Measurements from ENCODE around the gene NCOA1.
"Not testable (repeated sequence)": the region's sequence is repeated elsewhere in the genome, so short reads cannot be mapped to it uniquely, and the experiment has no call there.

Gene NCOA1

DNA sequence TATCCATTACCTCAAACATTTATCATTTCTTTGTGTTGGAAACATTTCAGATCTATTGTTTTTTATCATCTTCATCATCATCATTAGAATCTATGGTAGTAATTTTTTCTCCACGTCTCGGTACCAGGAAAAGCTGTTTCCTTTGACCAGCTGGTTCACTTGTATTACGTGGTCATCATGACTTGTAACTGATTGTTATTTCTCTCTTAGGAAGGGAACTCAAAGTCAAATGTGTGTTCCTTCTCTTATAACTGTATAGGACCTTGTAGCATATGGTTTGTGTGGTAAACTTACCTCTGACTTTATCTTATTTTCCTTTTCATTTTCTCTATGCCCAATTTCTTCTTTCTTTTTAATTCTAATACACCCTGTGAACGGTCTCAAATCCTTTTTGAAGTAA, 16.5 kb downstream of the NCOA1 start:
- no peak for DNase-seq (ENCODE audit: low read depth)

DNA sequence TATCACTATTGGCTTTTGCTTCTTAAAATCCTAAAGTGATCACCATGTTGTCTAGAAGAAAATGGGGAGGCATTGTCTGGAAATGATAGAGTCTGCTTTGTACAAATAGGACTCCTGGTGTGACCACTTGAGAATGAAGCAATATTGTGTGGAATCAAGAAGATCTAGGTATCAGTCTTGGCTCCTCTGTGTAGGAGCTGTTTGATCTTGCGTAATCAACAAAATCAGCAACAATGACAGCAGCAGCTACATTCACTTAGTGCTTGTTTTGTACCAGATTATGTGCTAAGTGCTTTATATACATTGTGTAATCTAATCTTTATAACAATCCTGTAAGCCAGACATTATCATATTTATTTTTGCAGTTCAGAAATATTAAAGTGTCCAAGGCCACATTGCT, 17.8 kb downstream of the NCOA1 start:
- DNase-seq (ENCODE audit: low read depth) = no peak

DNA sequence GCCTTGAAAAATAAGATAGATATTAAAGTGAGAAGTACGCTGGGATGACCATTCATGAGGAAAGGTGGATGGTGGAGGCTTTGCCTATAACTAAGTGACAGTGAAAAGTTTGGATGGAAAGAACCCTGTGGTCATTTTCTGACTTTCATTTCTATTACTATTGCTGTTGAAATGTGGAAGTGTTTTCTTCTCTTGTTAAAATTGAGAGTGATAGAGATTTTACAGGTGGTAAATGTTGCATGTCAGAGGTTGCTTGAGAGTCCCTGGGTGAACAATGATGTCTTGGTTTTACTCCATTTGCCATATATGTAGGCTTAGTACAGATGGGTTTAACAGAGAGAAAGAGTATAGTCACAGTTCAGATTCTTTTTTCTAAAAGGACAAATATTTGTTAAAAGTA, 18.4 kb downstream of the NCOA1 start:
- no peak for DNase-seq (ENCODE audit: low read depth)

DNA sequence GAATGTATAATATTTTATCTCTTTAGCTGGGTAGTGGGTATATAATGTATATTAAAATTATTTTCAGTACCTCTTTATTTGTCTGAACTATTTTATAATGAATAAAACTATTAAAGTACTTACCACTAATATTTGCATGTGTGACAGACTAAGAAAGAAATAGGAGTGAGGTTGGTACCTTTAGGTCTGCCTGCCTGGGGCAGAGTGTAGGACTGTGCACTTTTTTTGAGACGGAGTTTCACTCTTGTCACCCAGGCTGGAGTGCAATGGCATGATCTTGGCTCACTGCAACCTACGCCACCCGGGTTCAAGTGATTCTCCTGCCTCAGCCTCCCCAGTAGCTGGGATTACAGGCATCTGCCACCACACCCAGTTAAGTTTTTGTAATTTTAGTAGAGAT, 18.8 kb downstream of the NCOA1 start:
- DNase-seq (ENCODE audit: low read depth) = no peak

DNA sequence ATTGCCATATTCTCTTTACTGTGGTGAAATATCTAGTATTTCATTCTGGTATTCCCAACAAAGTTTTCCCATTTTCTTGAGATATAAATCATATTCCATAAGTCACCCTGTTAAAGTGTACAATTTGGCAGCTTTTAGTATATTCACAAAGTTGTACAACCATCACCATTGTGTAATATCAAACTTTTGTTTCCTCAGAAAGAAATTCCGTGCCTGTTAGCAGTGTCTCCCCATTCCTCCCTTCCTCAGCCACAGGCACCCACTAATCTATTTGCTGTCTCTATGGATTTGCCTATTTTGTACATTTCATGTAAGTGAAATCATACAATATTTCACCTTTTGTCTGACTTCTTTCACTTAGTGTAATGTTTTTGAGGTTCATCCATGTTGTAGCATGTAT, 19.7 kb downstream of the NCOA1 start:
- DNase-seq (ENCODE audit: low read depth) = no peak

DNA sequence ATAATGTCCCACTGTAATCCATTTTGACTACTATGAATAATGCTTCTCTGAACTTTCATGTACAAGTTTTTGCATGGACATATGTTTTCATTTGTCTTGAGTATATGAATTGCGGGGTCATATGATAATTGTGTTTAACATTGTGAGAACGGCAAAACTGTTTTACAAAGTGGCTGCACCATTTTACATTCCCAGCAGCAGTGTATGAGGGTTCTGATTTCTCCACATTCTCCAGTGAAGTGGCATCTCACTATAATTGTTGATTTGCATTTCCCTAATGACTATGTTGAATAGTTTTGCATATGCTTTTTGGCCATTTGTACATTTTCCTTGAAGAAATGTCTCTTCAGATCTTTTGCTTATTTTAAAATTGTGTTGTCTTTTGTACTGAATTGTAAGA, 20.1 kb downstream of the NCOA1 start:
- no peak for DNase-seq (ENCODE audit: low read depth)

DNA sequence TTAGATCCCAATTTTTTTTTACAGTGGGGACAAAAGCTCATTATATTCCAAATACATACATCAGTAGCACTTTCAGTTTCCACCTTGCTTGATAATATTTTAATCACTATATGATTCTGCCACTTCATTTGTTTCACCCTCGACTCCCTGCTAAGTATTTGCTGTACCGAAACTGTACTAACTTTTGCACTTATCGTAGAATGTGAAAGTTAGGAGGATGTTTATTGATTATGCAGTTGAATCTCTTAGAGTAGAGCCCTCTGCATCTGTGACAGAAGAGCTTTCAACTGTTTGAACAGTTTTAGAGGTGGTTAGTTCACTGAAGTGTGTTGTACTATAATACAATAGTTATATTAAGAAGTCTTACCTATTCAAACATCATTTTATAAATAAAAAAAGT, 20.8 kb downstream of the NCOA1 start:
- no peak for DNase-seq (ENCODE audit: low read depth)

DNA sequence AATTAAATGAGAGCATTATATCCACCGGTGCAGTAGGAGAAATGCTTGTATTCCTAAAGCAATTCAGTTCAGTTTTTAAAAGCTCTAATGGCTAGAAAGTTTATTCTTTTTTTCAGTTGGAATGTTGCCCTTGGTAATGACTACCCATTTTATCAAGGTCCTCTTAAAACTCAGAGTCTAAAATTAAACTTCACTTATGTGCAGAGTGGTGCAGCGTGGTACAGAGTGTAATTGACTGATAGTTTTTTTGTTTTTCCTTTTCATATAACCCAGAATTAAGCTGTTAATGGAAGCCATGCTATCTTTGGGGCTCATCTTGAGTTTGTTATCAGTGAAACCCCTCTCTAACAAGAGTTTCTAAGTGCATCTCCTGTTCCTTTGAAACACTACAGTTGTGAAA, 21.4 kb downstream of the NCOA1 start:
- no peak for DNase-seq (ENCODE audit: low read depth)

DNA sequence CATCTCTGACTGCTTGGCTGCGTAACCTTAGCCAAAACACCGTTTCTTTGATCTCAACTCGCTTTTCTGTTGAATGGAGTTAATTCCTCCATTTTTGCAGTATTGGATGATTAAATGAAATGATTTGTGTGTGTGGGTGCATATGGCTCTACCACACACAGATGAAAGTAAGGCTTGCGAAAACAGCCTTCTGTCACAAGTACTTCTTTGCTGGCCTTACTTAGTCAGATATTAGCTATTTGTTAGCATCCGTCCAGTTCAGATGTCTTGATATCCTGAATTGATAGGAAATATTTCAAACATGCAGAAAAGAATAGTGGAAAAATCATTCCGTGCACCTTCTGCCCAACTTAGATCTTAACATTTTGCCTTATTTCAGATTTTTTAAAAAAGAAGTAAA, 21.8 kb downstream of the NCOA1 start:
- no peak for DNase-seq (ENCODE audit: low read depth)

DNA sequence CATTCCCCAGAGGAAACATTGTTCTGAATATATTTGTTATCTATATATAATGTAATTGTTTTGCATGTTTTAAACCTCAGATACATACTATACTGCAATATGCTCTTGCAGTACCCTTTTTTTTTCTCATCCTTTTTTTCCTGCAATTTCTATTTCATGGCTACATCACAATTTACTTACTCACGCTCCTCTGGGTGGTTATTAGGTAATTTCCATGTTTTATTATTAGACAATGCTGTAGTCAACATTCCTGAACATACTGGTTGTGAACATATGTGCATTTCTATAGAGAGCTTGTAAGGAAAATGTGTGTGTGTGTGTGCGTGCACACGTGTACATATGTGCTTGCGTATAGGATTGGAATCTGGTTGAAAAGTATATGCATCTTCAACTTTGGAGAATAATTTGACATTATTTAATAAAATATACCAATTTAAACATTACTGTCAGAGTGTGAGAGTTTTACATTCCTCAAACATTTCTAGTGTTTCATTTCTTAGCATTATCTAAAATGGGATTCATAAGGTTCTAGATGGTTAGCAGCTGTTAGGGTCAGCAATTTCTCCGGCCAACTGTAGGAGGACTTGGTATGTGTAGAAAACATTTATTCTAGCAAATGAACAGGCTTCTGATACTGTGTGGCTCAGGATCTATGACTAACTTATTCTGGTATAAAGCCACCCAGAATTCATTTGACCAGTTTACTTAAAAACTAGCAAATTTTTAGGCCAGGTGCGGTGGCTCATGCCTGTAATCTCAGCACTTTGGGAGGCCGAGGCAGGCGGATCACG, 22.4 kb downstream of the NCOA1 start:
- DNase-seq (ENCODE audit: low read depth) = no peak

DNA sequence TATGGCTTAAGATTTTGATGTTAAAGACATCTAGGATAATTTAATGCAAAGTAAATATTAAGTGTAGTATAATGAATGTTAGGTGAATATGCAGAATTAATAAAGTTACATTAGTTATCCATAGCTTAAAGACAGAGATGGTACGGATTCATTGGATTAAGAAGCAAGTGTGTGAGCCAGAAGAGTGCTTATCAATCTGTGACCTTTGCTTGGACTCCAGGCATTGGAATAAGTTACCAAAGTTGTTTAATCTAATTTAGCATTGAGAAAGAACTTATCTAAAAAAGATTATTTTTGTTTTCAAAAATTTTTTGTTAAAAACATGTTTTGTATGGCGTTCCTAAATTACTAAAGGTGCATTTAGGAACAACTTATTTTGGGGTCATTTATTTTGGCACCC, 23.8 kb downstream of the NCOA1 start:
- DNase-seq (ENCODE audit: low read depth) = no peak

DNA sequence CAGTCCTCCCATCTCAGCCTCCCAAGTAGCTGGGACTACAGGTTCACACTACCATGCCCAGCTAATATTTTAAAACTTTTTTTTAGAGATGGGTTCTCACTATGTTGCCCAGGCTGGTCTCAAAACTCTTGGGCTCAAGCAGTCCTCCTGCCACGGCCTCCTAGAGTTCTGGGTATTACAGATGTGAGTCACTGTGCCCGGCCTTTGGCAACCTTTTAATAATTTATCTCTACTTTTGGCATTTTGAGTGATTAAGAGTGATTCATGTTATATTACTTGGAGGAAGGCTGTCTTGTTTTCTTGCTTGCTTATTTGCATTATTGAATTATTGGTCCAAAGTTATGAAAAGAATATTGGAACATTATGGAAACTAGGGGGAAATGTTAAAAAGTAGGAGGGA, 24.3 kb downstream of the NCOA1 start:
- no peak for DNase-seq (ENCODE audit: low read depth)

DNA sequence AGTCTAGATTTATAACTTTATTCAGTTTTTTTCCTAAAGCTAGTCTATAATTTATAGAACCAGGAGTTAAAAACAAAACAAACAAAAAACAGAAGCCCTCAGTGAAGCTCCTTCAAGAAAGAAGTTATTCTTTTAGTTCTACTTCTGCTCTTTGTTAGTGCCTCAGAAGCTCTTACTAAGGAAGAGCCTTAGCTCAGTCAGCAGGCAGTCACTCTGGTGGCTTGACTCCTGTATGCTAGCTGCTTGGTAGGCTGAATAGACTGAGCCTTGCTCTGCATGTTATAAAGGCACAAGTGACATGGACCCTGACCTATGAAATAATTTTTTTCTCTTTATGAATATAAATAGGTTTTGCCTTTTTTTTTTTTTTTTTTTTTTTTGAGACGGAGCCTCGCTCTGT, 24.8 kb downstream of the NCOA1 start:
- DNase-seq (ENCODE audit: low read depth) = no peak

DNA sequence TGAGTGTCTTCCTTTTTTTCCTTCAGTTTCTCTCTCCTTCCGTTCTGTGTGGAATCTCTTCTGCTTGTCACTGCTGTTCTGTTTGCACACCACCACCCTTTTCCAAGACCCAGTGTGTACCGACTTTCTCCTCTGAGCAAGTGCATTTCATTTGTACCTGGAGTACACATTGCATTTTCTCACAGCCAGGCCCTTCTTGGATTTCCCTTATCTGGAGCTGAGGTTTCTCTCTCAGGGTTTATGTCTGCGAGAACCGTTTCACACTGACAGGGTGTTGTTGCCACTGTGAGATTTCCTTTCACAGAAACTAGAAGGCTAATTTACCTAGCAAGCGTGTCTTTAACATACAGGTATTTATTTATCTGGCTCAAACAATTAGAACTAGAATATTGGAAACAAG, 26.2 kb downstream of the NCOA1 start:
- DNase-seq (ENCODE audit: low read depth) = no peak

DNA sequence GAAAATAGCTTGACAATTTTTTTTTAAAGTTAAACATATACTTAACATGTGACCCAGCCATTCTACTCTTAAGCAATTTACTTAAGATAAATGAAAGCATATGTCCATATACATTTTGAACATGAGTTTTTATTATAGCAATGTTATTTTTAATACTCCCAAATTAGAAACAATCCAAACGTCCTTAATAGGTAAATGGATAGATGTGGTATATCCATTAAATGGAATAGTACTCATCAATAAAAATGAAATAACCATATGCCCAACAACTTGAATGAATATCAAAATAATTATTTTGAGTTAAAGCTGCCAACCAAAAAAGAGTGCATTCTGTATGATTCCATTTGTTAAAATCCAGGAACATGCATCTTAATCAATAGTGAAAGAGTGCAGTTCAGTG, 29.1 kb downstream of the NCOA1 start:
- no peak for DNase-seq (ENCODE audit: low read depth)

DNA sequence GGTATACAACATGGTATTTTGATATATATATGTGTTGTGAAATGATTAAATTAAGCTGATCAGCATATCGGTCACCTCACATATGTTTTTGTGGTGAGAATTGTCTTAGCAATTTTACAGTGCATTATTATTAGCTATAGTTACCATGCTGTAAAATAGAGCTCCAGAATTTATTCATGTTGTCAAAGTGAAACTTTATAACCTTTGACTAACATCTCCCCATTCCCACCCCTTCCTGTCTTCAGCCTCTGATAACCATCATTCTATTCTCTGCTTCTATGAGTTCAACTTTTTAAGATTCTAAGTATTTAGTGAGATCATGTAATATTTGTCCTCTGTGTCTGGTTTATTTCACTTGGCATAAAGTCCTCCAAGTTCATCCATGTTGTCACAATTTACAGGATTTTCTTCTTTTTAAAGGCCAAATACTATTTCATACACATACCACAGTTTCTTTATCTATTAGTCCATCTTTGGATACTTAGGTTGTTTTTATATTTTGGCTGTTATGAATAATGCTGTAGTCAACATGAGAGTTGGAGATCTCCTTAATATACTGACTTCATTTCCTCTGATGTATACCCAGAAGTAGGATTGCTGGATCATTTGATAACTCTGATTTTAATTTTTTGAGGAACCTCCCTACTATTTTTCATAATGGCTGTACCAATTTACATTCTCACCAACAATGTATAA, 30.3 kb downstream of the NCOA1 start:
- no peak for DNase-seq (ENCODE audit: low read depth)

DNA sequence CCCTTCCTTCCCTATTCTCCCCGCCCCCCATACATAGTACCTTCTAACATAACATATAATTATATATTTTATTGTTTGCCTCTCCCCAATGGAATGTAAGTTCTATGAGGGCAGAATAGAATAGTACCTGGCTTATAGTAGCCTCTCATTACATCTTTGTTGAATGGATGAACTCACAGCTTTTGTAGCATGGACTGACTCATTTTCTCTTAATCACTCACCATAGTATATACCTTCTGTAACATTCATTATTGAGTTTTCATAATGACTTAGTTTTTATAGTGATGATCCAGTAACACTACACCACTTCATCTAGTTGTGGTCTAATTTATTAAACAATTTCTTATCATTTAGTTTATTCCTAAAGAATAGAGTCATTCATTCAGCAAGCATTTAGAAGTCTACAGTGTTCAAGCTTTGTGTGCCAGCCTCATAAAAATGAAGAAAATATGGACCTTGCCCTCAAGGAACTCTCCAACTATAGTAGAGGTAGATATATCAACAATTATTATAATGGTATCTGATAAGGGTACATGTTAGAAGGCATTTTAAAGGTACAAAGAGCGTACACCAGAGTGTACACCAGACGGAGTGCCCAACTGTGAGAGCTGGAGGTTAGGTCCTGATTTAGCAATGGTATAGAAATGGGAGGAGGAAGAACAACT, 31.1 kb downstream of the NCOA1 start:
- DNase-seq (ENCODE audit: low read depth) = no peak

DNA sequence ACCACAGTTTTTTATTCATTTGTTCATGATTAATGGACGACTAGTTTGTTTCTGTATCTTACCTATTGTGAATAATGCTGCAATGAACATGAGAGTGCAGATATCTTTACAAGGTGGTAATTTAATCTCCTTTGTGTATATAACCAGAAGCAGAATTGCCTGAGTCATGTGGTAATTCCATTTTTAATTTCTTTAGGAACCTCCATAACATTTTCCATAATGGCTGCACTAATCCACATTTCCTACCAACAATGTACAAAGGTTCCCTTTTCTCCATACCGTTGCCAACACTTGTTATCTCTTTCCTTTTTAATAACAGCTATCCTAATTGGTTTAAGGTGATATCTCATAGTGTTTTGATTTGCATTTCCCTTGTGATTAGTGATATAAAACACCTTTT, 36.5 kb downstream of the NCOA1 start:
- DNase-seq (ENCODE audit: low read depth) = no peak

DNA sequence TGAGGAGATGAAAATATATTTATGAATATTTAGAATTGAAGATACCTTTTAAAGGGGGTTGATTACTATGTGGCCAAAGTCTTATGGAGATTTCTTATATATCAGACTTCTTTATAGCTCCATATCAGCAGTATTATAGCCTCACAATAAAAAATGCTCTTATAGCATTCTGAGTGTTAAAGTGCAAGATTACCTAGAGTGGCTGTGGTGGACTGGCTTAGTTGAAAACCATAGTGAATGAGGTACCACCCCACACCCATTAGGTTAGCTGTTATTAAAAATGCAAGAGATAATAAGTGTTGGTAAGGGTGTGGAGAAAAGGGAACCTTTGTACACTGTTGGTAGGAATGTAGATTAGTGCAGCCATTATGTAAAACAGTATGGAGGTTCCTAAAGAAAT, 39.7 kb downstream of the NCOA1 start:
- no peak for DNase-seq (ENCODE audit: low read depth)

DNA sequence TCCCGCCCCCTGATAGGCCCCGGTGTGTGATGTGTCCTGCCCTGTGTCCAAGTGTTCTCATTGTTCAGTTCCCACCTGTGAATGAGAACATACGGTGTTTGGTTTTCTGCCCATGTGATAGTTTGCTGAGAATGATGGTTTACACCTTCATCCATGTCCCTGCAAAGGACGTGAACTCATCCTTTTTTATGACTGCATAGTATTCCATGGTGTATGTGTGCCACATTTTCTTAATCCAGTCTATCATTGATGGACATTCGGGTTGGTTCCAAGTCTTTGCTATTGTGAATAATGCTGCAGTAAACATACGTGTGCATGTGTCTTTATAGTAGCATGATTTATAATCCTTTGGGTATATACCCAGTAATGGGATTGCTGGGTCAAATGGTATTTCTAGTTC, 40.6 kb downstream of the NCOA1 start:
- not testable (repeated sequence) for DNase-seq (ENCODE audit: low read depth)

DNA sequence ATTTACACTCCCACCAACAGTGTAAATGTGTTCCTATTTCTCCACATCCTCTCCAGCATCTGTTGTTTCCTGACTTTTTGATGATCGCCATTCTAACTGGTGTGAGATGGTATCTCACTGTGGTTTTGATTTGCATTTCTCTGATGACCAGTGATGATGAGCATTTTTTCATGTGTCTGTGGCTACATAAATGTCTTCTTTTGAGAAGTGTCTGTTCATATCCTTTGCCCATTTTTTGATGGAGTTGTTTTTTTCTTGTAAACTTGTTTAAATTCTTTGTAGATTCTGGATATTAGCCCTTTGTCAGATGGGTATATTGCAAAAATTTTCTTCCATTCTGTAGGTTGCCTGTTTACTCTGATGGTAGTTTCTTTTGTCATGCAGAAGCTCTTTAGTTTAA, 41.0 kb downstream of the NCOA1 start:
- not testable (repeated sequence) for DNase-seq (ENCODE audit: low read depth)

DNA sequence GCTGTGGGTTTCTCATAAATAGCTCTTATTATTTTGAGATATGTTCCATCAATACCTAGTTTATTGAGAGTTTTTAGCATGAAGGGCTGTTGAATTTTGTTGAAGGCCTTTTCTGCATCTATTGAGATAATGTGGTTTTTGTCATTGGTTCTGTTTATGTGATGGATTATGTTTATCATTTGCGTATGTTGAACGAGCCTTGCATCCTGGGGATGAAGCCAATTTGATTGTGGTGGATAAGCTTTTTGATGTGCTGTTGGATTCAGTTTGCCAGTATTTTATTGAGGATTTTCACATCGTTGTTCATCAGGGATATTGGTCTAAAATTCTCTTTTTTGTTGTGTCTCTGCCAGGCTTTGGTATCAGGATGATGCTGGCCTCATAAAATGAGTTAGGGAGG, 42.5 kb downstream of the NCOA1 start:
- not testable (repeated sequence) for DNase-seq (ENCODE audit: low read depth)

DNA sequence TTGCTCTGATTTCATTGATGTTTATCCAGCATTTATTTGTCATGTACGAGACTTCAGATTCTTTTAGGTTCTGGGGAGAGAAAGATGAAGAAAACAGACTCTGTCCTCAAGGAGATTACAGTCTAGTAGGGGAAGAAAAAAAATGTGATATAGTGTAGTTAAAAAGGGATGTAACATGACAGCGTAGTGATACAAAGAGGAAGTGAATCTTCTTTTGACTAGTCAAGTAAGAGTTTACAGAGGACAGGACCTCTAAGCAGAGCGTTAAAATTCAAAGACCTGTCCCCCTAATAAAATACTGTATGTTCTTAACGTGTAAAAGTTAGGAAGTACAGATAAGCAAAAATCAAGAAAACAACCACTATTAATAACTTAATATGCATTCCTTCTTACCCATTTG, 47.7 kb downstream of the NCOA1 start:
- no peak for DNase-seq (ENCODE audit: low read depth)

Data from activated T-cell treated with anti-CD3 and anti-CD28 coated beads for 24 hours (primary cell).